DMS79 treated with DMSO at 0.1 percent for 48 hours (cell line): ENCODE results near the gene NAGPA.
A peak's percentile ranks its signal among the peaks of the same experiment; 100 is the strongest.
"Not testable (repeated sequence)": the region's sequence is repeated elsewhere in the genome, so short reads cannot be mapped to it uniquely, and the experiment has no call there.

Source experiments
- DNase-seq: peaks from one replicate; lab custom pipeline; 2025; lab: John Stamatoyannopoulos, UW

The NAGPA gene, protein sequence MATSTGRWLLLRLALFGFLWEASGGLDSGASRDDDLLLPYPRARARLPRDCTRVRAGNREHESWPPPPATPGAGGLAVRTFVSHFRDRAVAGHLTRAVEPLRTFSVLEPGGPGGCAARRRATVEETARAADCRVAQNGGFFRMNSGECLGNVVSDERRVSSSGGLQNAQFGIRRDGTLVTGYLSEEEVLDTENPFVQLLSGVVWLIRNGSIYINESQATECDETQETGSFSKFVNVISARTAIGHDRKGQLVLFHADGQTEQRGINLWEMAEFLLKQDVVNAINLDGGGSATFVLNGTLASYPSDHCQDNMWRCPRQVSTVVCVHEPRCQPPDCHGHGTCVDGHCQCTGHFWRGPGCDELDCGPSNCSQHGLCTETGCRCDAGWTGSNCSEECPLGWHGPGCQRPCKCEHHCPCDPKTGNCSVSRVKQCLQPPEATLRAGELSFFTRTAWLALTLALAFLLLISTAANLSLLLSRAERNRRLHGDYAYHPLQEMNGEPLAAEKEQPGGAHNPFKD

DNA sequence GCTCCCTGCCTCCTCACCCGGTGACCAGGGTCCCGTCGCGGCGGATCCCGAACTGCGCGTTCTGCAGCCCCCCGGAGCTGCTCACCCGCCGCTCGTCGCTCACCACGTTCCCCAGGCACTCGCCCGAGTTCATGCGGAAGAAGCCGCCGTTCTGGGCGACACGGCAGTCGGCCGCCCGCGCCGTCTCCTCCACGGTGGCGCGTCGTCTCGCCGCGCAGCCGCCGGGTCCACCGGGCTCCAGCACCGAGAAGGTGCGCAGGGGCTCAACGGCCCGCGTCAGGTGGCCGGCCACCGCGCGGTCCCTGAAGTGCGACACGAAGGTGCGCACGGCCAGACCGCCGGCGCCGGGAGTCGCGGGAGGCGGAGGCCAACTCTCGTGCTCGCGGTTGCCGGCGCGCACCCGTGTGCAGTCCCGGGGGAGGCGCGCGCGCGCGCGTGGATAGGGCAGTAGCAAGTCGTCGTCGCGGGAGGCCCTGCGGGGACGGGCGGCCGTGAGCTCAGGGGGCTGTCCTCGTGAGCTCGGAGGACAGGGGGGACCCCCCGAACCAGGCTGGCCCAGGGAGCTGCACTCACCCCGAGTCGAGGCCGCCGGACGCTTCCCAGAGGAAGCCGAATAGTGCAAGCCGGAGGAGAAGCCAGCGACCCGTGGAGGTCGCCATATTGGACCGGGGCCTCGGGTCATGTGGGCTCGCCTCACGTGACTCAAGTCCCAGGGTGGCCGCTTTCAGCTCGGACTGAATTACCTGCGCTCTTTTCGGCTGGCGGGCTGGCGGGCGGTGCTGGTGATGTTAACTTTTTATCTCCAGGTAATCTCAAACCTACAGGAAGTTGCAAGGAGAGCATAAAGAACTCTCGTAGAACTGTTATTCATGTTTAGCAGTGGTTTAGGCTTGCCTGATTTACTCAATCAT lies at the start of gene NAGPA:
NAGPA (minus strand) TSS at position 680 of the 911 bp plus-strand sequence; CDS start at position 659, 21 bp downstream.
- DNase-seq: peak; percentile 43

DNA sequence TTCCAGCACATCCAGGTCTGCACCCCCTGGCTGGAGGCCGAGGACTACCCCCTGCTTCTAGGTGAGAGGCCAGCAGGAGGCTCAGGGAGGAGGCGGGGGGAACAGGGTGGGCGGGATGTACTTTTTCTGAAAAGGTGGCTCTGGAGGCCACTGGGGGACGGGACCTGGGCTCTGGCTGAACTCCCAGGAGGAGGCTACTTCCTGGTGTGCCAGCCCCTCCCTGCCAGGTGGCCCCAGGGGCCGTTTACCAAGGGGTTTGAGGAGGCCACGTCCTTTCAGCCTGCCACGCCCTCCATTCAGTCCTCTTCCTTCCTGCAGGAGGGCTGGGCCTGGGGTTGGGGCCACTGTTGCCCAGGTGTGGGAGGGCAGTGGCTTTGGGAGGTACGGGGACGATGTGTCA lies 47.3 kb upstream of the NAGPA start:
- not testable (repeated sequence) for DNase-seq

DNA sequence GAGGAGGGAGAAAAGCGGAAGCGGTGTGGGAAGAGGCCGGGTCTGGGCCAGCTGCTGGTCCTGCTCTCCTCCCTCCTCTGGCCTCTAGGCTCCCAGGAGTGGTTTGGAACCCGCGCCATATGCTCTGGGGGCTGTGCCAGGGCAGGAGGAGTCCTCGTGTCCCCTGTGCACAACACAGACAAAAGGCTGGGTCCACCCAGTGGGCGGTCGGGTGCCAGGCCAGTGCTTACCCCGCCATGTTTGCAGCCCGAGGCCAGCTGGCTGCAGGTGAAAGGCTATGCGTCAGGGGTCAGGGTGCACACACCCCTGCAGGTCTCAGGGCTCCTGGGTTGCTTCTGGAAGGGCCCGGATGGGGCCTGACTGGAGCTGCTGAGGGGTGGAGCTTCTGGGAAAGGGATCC lies 46.7 kb upstream of the NAGPA start:
- not testable (repeated sequence) for DNase-seq

DNA sequence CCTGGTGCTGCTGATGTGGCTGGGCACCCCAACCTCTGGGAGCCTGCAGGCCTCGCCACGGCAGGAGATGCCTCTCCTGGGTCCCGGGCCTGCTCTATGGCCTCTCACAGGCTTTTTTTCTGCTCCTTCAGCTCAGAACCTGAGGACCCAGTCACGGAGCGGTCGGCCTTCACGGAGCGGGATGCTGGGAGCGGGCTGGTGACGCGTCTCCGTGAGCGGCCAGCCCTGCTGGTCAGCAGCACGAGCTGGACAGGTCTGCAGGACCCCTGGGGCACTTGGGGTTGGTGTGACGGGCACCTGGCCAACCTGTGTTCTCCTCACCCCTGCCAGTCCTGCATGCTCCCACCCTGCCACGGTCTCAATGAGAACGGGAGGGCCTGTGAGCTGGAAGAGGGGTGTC lies 44.9 kb upstream of the NAGPA start:
- DNase-seq: no peak

DNA sequence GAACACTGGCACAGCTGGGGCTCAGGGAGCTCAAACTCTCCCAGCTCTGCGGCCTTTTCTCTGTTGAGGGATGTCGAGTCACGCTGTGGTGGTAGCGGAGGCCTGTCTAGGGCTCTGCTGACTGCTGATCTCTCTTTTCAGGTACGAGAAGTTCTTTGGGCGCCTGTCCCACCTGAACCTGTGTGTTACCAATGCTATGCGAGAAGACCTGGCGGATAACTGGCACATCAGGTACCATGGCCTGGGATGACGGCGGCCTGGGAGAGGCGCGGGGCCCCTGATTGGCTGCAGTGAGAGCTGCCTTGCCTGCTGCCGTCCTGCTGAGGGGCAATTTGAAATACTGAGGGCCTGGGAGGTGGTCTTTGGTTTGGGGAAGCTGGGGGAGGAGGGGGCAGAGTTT lies 43.6 kb upstream of the NAGPA start:
- DNase-seq: no peak

DNA sequence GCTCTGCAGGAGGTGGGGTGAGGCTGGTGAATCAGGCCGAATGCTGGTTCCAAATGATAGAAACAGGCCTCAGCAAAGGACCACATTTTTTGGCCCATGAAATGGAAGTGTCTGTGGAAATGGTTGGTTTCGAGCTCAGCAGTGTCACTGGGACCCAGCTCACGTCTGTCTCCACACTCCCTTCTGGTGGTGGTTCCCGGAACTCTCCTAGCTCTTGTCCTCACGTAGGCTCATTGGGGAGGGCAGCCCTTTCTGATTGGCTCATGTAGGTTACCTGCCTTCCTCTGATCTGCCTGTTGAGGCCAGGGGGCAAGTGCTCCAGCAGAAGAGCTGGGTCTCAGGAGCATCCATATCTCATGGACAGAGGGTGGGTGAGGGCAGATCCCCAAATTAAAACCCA lies 41.9 kb upstream of the NAGPA start:
- DNase-seq: no peak

DNA sequence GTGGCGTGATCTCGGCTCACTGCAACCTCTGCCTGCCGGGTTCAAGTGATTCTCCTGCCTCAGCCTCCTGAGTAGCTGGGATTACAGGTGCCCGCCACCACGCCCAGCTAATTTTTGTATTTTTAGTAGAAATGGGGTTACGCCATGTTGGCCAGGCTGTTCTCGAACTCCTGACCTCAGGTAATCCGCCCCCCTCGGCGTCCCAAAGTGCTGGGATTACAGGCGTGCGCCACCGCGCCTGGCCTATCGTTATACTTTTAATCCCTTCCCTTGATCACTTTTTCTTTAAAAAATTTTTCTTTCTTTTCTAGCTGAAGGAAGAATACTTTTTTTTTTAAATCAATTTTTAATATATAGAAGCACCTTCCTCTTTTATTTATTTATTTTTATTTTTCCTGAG lies 40.0 kb upstream of the NAGPA start:
- DNase-seq: not testable (repeated sequence)

DNA sequence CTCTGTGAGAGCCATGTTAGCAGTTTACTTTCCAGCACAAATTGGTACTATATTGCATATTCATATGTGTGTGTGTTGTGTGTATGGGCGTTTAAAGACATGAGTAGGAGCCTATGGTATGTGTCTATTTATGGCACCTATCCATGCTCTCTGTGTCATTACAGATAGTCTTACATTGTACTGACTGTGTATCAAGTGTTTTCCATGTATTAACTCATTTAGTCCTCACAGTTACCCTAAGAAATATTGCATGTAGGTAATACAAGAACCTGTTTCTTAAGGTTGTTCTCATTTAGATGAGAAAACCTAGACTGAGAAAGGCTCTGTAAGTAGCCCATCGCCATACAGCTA lies 39.5 kb upstream of the NAGPA start:
- DNase-seq: no peak

DNA sequence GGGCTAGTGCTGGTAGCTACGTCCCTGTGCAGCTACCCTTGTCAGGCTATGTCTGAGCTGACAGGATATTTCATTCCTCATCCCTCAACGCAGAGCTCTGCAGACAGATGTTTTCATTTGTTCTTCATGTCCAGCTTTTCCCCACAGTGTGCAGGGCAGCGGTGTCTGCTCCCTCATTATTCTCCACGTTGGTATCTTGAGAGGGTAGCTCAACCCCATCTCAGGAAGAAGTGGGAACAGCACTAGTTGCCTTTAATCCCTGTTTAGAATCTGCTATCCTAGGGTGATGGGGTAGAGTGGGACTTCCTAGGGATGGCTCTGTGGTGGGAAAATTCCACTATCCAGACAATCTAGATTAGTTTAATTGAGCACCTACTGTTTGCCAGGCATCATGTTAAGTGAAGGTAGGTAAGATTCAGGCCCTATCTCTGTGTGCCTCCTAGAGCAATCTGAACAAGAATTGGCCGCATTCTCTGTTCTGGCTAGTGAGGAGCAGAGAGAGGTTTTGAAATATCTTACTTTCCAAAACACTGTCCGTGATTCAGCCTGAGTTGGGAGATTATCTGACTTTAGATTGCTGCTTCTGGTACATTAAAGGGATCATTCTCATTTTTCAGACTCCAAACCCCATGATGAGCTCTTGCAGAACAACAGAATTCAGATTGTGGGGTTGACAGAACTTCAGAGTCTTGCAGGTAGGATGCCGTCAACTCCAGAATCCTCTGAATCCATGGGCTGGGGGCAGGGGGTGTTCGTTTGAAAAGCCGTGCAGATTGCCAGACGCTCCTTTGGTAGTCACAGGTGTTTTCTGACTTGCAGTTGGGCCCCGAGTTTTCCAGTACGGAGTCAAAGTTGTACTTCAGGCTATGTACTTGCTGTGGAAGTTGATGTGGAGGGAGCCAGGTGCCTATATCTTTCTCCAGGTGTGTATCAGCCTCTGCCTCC lies 38.9 kb upstream of the NAGPA start:
- DNase-seq: no peak

DNA sequence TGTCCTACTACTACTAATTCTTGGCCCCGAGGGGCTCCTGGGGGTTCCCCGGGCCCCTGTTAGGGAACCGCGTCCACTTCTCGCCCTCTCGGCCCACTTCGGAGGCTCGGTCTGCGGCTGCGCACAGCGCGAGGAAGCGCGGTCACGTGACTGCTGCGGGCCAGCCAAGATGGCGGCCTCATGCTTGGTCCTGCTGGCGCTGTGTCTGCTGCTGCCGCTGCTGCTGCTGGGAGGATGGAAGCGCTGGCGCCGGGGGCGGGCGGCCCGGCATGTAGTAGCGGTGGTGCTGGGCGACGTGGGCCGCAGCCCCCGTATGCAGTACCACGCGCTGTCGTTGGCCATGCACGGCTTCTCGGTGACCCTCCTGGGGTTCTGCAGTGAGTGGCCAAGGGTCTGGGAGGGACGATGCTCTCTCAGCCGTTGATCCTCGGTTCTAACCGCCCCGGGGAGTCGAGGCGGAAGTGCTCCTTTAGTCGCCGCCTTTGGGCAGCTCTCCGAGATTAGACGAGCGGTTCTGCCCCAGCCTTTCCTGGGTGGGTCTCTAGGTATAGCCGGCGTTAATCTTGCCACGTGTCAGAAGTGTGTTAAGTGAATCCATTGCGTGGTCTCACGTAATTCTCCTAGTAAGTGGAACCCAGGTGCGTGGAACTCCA lies 38.1 kb upstream of the NAGPA start, which contains the start of gene ALG1:
ALG1 (plus strand) TSS at position 163 of the 653 bp plus-strand sequence; CDS start at position 170, 7 bp downstream.
- DNase-seq: peak; percentile 76

DNA sequence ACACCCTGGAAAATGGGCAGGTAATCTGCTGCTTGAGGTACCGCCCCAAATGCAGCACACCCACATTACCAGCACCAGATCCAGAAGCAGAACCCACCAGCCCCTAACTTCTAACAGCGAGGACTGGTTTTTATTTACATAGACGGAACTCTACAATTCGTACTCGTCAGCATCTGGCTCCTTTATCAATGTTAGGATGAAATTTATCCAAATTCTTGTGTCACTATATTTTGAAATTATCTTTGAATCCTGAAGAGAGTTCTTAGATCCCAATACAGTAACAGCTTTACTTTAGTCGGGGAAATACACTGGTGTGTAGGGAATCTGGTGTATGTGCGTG lies 37.6 kb upstream of the NAGPA start:
- DNase-seq: no peak

DNA sequence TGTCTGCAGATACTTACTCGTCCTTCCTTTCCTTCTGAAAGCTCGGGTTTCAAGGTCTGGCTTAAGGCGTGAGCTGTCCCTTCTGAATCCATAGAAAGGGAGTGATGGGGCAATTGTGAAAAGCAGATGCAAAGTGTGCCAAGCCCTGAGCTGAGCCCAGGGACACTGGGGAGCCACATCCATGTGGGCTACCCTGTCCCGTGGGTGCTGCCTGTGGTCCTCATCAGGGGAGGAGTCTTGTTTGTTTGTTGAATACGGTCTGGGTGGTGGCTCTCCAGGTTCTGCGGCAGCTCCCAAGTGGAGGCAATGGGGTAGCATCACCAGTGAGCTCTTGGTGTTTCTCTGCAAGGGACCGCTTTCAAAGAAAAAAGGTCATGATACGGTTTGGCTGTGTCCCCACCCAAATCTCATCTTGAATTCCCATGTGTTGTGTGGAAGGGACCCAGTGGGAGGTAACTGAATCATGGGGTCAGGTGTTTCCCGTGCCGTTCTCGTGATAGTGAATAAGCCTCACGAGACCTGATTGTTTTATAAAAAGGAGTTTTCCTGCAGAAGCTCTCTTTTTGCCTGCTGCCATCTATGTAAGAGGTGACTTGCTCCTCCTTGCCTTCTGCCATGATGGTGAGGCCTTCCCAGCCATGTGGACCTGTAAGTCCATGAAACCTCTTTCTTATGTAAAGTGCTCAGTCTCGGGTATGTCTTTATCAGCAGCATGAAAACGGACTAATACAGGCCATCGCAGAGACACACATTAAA lies 36.9 kb upstream of the NAGPA start:
- no peak for DNase-seq

DNA sequence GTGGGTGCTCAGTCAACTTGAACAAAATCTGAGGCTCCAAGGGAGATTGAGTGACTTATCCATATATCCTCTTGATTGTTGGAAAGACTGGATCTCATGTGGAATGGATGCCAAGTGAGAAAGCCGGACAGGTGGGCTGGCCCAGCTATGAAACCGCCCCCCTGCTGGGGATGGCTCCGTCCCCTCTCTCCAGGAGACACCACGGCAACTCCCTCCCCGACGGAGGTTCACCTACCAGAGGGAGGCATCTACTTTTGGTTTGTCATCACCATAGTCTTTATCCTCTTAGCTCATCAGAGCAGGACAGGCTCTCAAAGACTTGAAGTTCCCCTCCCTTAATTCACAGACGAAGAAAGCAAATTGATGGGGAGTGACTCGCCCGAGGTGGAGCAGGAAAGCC lies 36.1 kb upstream of the NAGPA start:
- DNase-seq: no peak

DNA sequence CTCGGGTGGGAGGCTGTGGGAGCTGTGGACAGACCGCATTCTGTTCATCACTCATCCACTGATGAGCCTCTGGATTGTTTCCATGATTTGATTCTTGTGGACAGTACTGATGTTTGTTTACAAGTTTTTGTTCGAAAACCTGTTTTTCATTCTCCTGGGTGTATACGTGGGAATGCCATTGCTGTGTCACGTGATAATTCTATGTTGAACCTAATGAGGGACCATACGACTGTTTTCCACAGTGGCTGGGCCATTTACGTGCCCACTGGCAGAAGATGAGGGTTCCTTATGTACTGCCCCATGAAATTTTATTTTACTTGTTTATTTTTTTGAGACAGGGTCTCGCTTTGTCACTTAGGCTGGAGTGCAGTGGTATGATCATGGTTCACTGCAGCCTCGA lies 35.3 kb upstream of the NAGPA start:
- no peak for DNase-seq

DNA sequence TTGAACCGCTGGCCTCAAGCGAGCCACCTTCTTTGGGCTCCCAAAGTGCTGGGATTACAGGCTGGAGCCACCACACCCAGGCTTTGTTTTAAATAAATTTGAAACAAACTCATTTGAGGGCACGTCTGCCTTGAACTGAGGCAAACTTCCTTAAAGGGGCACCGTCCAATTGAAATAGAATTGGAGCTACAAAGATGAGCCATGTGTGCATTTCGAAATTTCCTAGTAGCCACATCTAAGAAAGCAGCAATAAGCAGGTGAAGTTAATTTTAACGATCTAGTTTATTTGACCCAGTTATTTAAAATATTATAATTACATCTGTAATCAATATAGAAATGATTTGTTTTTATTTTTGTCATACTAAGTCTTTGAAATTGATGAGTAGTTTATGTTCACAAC lies 32.8 kb upstream of the NAGPA start:
- no peak for DNase-seq

DNA sequence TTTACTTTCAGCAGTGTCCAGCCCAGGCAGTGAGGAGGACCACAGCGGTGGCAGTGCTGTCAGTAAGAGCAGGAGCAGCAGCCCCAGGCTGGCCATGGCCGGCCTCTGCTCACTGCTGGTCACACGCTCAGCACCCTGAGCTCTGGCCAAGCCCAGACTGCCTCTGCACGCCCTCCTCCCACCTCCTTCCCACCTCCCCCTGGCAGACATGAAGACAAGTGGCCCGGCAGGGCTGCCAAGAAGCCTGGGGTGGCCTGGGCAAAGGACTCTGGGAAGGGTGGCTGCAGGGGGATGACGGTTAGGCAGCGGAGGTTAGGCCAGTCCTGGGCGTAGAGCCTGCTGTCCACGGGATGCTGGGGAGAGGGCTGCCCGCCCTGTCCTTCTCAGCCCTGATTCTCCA lies 32.1 kb upstream of the NAGPA start, which contains the start of gene C16orf89:
C16orf89 (minus strand) TSS at position 144 of the 400 bp plus-strand sequence; CDS start at position 96, 48 bp downstream.
- peak; percentile 32 for DNase-seq

DNA sequence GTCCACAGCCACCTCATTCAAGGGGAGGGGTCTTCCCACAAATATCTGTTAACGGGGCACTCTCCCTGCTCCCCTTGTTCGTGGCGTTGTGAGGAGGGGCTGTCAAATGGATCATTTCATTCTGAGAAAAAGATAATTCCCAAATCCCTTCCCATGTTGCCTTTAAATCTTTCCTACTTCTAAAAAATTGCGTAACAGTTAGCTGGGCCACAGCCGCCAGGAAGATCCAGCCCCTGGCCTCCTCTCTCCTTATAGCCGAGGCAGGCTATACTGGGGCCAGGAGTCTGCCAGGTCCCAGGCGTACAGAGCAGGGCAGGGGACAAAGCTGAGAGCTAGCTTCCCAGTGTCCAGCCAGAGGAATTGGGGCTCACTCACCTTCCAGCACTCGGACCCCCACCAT lies 31.6 kb upstream of the NAGPA start:
- DNase-seq: peak; percentile 76

DNA sequence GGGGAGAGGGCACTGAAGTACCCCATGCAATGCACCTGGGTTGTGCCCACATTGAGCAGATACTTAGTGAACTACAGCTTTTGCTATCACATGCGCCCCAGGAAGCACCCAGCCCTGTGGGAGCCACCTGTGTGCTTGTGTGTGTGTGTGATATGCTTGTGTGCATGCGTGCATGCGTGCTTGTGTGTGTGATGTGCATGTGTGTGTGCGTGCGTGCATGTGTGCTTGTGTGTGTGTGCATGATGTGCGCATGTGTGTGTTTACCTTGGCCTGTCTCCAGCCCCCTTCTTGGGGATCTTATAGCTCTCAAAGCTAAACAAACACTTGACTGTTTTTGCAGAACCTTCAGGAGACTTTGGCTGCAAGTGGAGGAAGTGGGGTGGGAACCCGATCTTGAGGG lies 31.2 kb upstream of the NAGPA start:
- peak; percentile 95 for DNase-seq

DNA sequence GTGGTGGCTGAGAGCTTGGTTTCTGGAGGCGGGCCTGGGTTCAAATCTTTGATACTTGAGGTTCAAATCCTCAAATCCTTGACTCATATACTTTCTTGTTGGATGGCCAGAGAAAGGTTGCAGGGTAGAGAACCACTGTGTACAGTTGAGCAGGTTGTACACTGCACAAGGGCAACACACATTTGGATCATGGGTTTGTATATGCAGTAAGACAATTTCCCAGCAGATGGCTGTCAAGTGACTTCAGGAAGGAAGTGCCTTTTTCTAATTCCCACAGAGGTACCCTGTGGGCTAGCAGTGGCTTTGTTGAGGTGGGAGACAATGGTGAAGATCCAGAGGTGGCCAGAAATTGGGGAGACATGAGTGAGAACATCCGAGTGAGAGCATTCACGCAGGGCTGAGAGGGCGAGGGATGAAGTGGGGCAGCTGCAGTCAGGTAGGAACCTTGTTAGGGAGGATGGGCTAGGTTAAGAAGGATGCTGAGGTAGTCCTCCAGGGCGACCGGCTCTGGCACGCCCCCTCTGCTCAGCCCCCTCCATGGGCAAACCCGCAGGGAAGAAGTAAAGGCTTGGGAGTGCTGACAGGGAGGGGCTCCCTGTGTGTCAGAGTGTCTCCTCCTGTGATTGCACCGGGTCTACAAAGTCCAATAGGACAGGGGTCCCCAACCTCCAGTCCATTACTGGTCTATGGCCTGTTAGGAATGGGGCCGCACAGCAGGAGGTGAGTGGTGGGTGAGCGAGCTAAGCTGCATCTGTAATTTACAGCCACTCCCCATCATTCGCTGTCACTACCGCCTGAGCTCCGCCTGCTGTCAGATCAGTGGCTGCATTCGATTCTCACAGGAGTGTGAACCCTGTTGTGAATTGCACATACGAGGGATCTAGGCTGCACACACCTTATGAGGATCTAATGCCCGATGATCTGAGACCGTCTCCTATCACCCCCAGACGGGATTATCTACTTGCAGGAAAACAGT lies 29.3 kb upstream of the NAGPA start:
- DNase-seq: no peak
